Measurements from ENCODE around the gene GNS. TPM values are rescaled to one million over a fixed set of nuclear protein-coding genes. Genes with fewer than 3 reads are reported as not detected.

The GNS gene
- total and polyA plus RNA-seq, 4 donors, result 27.8 to 78.6 (median 57.4) TPM

DNA sequence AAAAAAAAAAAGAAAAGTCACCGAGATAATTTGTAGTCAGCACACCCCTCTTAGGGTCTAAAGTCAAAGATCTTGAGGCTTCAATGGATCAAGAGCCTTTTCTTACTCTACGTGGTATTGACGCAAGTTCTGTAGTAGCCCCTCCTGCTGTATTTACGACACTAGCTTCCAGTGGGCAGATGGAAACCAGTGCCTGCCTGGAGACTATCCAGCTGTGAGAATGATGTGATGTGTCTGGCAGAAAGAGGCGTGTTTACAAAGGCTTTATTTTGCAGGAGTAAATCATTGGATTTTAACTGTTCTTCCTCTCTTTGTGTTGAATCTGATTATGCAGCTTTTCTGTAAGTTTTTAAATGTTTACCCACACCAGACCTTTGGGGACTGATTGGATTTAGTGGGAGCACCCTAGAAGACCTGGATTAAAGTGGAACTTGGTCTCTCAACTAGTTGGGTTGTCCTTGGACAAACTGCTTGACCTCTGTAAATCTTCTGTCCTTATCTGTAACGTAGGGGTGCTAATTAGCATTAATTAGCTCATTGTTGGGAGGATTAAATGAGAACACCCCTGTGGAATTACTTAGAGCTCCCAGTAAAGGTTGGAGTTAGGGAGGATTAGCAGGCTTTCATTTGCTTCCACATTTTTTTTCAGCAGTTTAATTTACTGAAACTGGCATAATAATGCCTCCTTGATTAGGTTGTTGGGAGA is 76.5 kb downstream of the GNS start:
- Histone ChIP-seq H3K27me3 (ENCODE audit: control insufficient read depth in 4 of 4, insufficient read depth in 4 of 4, low read length in 3 of 4) (no peaks in the 10 kb centered on the region), H3K9me3 (ENCODE audit: control insufficient read depth in 4 of 4, low read length in 3 of 4) (no peaks in the 10 kb centered on the region), H3K4me1 (ENCODE audit: control insufficient read depth in 4 of 4, insufficient read depth in 4 of 4, low read length in 3 of 4) (peaks cover 0 to 3% (median 0%) of the 10 kb centered on the region in 4 donors), H3K36me3 (ENCODE audit: control insufficient read depth in 4 of 4, insufficient read depth in 3 of 4, low read depth in 1 of 4, low read length in 3 of 4) (no peaks in the 10 kb centered on the region), H3K9ac (ENCODE audit: low read depth in 1 of 2, low read length in 2 of 2) (no peak overlapping the region), H3K4me3 (ENCODE audit: low read depth in 1 of 3, low read length in 3 of 3) (no peak overlapping the region), H3K27ac (ENCODE audit: low read depth in 1 of 2, low read length in 2 of 2) (no peak overlapping the region)
- 80% methylated on average over 6 of the region's 6 CpGs for WGBS
- TF ChIP-seq HNF4A (conservative IDR thresholded peaks at IDR 0.05), result no peak
- peak; percentile 66 for TF ChIP-seq NR2F2 (IDR thresholded peaks at IDR 0.05)
- no peak for DNase-seq (ENCODE audit: low spot score)

DNA sequence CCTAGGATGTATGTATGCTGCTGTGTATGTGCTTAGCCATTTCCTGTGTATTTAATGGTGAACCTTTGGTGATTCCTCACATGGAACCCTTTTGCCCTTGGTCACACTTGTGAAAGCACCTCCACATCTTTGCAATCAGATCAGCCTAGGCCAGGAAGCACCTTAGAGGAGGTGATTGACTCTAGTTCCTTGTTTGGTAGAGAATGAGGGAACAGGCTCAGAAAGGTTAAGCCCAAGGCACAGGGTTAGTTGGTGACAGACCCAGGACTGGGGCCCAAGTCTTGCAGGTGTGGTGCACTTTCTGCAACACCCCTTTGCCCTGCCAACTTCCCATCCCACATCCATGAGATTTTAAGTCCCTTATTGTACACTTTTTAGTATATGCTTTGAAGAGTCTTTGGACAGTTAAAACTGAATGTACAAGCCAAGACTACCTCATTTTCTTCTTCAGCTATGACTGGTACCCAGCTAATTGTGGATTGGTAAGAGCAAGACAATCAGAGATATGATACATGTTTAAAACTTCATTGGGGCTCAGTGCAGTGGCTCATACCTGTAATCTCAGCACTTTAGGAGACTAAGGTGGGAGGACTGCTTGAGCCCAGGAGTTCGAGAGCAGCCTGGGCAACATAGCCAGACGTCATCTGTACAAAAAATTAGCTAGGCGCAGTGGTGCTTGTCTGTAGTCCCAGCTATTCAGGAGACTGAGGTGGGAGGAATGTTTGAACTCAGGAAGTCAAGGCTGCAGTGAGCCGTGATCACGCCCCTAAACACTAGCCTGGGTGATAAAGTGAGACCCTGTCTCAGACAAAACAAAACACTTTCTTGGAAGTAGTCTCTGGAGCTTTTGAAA is 77.8 kb downstream of the GNS start:
- H3K36me3 ChIP-seq (ENCODE audit: control insufficient read depth in 4 of 4, insufficient read depth in 3 of 4, low read depth in 1 of 4, low read length in 3 of 4), result no peaks in the 10 kb centered on the region
- H3K9ac ChIP-seq (ENCODE audit: low read depth in 1 of 2, low read length in 2 of 2), result no peak overlapping the region
- H3K27me3 ChIP-seq (ENCODE audit: control insufficient read depth in 4 of 4, insufficient read depth in 4 of 4, low read length in 3 of 4), result no peaks in the 10 kb centered on the region
- peaks cover 0 to 3% (median 0%) of the 10 kb centered on the region in 4 donors for H3K4me1 ChIP-seq (ENCODE audit: control insufficient read depth in 4 of 4, insufficient read depth in 4 of 4, low read length in 3 of 4)
- DNase-seq (ENCODE audit: low spot score), result no peak
- 92% methylated on average over 5 of the region's 5 CpGs for WGBS
- no peaks in the 10 kb centered on the region for H3K9me3 ChIP-seq (ENCODE audit: control insufficient read depth in 4 of 4, low read length in 3 of 4)
- TF ChIP-seq FOXA2 (IDR thresholded peaks at IDR 0.05) (no peak), HNF4G (IDR thresholded peaks at IDR 0.05) (no peak), EGR1 (IDR thresholded peaks at IDR 0.05; ENCODE audit: low read depth in 2 of 2) (no peak), HNF4A (conservative IDR thresholded peaks at IDR 0.05) (no peak)
- TF ChIP-seq, protein P1, sequence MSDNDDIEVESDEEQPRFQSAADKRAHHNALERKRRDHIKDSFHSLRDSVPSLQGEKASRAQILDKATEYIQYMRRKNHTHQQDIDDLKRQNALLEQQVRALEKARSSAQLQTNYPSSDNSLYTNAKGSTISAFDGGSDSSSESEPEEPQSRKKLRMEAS (IDR thresholded peaks at IDR 0.05), result no peak
- no peak overlapping the region for H3K4me3 ChIP-seq (ENCODE audit: low read depth in 1 of 3, low read length in 3 of 3)
- no peak overlapping the region for H3K27ac ChIP-seq (ENCODE audit: low read depth in 1 of 2, low read length in 2 of 2)

DNA sequence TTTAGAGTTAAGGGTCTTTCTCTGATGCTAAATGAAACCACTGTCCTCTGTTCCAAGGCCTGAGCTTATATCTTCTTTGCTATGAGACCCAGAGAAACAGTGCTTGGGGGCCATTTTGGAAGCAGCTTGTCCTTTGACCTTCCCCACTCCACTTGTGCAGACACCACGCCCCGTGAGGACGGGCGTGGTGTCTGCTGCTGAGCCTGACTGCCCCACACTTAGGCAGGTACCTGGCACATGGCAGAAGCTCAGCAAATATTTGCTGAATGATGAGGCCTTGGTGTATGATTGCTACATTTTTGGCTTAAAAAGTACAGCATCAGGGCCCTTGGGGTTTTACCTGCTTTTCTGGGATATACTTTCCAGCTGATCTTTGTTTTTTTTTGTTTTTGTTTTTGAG is 79.0 kb downstream of the GNS start:
- no peak for DNase-seq (ENCODE audit: low spot score)
- Histone ChIP-seq H3K36me3 (ENCODE audit: control insufficient read depth in 4 of 4, insufficient read depth in 3 of 4, low read depth in 1 of 4, low read length in 3 of 4) (no peaks in the 10 kb centered on the region), H3K9me3 (ENCODE audit: control insufficient read depth in 4 of 4, low read length in 3 of 4) (no peaks in the 10 kb centered on the region), H3K27me3 (ENCODE audit: control insufficient read depth in 4 of 4, insufficient read depth in 4 of 4, low read length in 3 of 4) (no peaks in the 10 kb centered on the region), H3K27ac (ENCODE audit: low read depth in 1 of 2, low read length in 2 of 2) (no peak overlapping the region), H3K9ac (ENCODE audit: low read depth in 1 of 2, low read length in 2 of 2) (no peak overlapping the region), H3K4me3 (ENCODE audit: low read depth in 1 of 3, low read length in 3 of 3) (no peak overlapping the region), H3K4me1 (ENCODE audit: control insufficient read depth in 4 of 4, insufficient read depth in 4 of 4, low read length in 3 of 4) (peaks cover 0 to 3% (median 0%) of the 10 kb centered on the region in 4 donors)
- TF ChIP-seq JUND (IDR thresholded peaks at IDR 0.05) (no peak), FOXA2 (IDR thresholded peaks at IDR 0.05) (no peak), GABPA (IDR thresholded peaks at IDR 0.05 in 1 of 2, conservative IDR thresholded peaks at IDR 0.05 in 1 of 2) (no peak), FOXA1 (IDR thresholded peaks at IDR 0.05) (no peak), HNF4A (conservative IDR thresholded peaks at IDR 0.05) (no peak), TAF1 (conservative IDR thresholded peaks at IDR 0.05) (no peak)
- TF ChIP-seq, protein P1 (IDR thresholded peaks at IDR 0.05), result no peak
- TF ChIP-seq, protein P2, sequence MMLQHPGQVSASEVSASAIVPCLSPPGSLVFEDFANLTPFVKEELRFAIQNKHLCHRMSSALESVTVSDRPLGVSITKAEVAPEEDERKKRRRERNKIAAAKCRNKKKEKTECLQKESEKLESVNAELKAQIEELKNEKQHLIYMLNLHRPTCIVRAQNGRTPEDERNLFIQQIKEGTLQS (IDR thresholded peaks at IDR 0.05), result no peak
- WGBS, result 64% methylated on average over 4 of the region's 4 CpGs

Data from liver (tissue), 9 donors.